OCI-LY1 (cell line): ENCODE data around the gene POLE.

Source experiments
- H2AFZ ChIP-seq: fragments of 200-600 bp; sonication (generic), shearing (Covaris generic); 2 replicates; pipeline ENCODE4 v1.6.0; 2014; ENCODE audit warnings: antibody characterized with exemption, mild to moderate bottlenecking, low read length
- H3F3A ChIP-seq: fragments of 200-600 bp; sonication (generic), shearing (Covaris generic); 2 replicates; pipeline ENCODE4 v1.6.0; 2014; ENCODE audit warnings: mild to moderate bottlenecking, antibody characterized with exemption, low read length, moderate library complexity; ENCODE audit not compliant: insufficient read depth
- H3K27ac ChIP-seq: fragments of 200-600 bp; sonication (generic); 2 replicates; pipeline ENCODE4 v1.5.1; 2014; ENCODE audit warnings: low read length, mixed run types, mild to moderate bottlenecking, low read depth; ENCODE audit not compliant: poor library complexity, severe bottlenecking
- H3K27me3 ChIP-seq: fragments of 200-600 bp; sonication (generic); 2 replicates; pipeline ENCODE4 v1.6.0; 2014; ENCODE audit warnings: antibody characterized with exemption, mild to moderate bottlenecking, low read length, moderate library complexity; ENCODE audit not compliant: insufficient read depth
- H3K36me3 ChIP-seq: fragments of 200-600 bp; sonication (generic); 2 replicates; pipeline ENCODE4 v1.6.1; 2014; ENCODE audit warnings: mild to moderate bottlenecking, antibody characterized with exemption, low read length, moderate library complexity, mixed read lengths; ENCODE audit not compliant: insufficient read depth
- H3K4me1 ChIP-seq: fragments of 200-600 bp; sonication (generic); 2 replicates; pipeline ENCODE4 v1.5.1; 2014; ENCODE audit warnings: mild to moderate bottlenecking, low read length, moderate library complexity; ENCODE audit not compliant: insufficient read depth, severe bottlenecking
- H3K4me2 ChIP-seq: fragments of 200-600 bp; sonication (generic), shearing (Covaris generic); 2 replicates; pipeline ENCODE4 v1.6.1; 2014; ENCODE audit warnings: low read length
- H3K4me3 ChIP-seq: fragments of 200-600 bp; sonication (generic); 2 replicates; pipeline ENCODE4 v1.5.1; 2014; ENCODE audit warnings: low read length, low read depth, mild to moderate bottlenecking, mixed read lengths; ENCODE audit not compliant: poor library complexity, severe bottlenecking
- H3K79me2 ChIP-seq: fragments of 200-600 bp; shearing (Covaris generic); 2 replicates; pipeline ENCODE4 v1.6.1; 2016; ENCODE audit warnings: mixed run types, low read length, mixed read lengths; ENCODE audit not compliant: insufficient read depth
- H3K9ac ChIP-seq: fragments of 200-600 bp; sonication (generic), shearing (Covaris generic); 2 replicates; pipeline ENCODE4 v1.6.1; 2014; ENCODE audit warnings: mild to moderate bottlenecking, low read length, mixed read lengths
- H3K9me2 ChIP-seq: fragments of 200-600 bp; sonication (generic), shearing (Covaris generic); 2 replicates; pipeline ENCODE4 v1.6.1; 2014; ENCODE audit warnings: low read depth, mild to moderate bottlenecking, low read length, mixed read lengths
- H3K9me3 ChIP-seq: fragments of 200-600 bp; shearing (Covaris generic); 2 replicates; pipeline ENCODE4 v1.6.1; 2014; ENCODE audit warnings: low read length, mixed read lengths
- H4K20me1 ChIP-seq: fragments of 200-600 bp; sonication (generic), shearing (Covaris generic); 2 replicates; pipeline ENCODE4 v1.6.0; 2016; ENCODE audit warnings: mild to moderate bottlenecking, low read length; ENCODE audit not compliant: insufficient read depth
- EZH2 ChIP-seq: fragments of 200-600 bp; sonication (generic), shearing (Covaris generic); IDR thresholded peaks from 2 replicates; pipeline ENCODE4 v1.8.0; 2017; ENCODE audit warnings: borderline replicate concordance, mixed run types, mild to moderate bottlenecking, antibody characterized with exemption, low read length, moderate library complexity, mixed read lengths
- TF ChIP-seq, protein P1 (sequence below): fragments of 200-600 bp; sonication (generic), shearing (Covaris generic); IDR thresholded peaks from 2 replicates; pipeline ENCODE4 v1.5.1; 2017; ENCODE audit warnings: mild to moderate bottlenecking, antibody characterized with exemption, low read length, moderate library complexity, mixed read lengths

Gene POLE

GRCh38 chr12:132578826-132579225 lies 108.3 kb downstream of the POLE start:
- Histone ChIP-seq H3K9me3 (no peaks in the 10 kb centered on the region), H3K9ac (no peak overlapping the region), H3K27me3 (no peaks in the 10 kb centered on the region), H3K4me3 (no peak overlapping the region), H3K27ac (no peak overlapping the region), H3F3A (no peaks in the 10 kb centered on the region), H3K79me2 (no peaks in the 10 kb centered on the region), H3K4me1 (no peaks in the 10 kb centered on the region), H4K20me1 (no peaks in the 10 kb centered on the region), H3K36me3 (no peaks in the 10 kb centered on the region), H2AFZ (no peak overlapping the region), H3K4me2 (no peak overlapping the region), H3K9me2 (no peaks in the 10 kb centered on the region)
- TF ChIP-seq EZH2, result no peak
- TF ChIP-seq, protein P1, sequence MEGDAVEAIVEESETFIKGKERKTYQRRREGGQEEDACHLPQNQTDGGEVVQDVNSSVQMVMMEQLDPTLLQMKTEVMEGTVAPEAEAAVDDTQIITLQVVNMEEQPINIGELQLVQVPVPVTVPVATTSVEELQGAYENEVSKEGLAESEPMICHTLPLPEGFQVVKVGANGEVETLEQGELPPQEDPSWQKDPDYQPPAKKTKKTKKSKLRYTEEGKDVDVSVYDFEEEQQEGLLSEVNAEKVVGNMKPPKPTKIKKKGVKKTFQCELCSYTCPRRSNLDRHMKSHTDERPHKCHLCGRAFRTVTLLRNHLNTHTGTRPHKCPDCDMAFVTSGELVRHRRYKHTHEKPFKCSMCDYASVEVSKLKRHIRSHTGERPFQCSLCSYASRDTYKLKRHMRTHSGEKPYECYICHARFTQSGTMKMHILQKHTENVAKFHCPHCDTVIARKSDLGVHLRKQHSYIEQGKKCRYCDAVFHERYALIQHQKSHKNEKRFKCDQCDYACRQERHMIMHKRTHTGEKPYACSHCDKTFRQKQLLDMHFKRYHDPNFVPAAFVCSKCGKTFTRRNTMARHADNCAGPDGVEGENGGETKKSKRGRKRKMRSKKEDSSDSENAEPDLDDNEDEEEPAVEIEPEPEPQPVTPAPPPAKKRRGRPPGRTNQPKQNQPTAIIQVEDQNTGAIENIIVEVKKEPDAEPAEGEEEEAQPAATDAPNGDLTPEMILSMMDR, result no peak

DNA sequence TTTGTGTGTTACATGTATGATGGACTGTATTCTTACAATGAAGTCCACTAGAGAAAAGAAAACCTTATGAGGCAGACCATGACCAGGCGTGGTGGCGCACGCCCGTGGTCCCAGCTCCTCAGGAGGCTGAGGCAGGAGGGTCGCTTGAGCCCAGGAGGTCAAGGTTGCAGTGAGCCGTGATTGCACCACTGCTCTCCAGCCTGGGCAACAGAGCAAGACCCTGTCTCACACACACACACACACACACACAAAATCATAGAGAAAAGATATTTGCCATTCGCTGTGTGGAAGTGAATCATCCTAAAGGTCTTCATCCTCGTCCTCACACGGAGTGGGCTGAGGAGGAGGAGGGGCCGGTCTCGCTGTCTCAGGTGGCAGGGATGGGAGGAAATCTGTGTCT lies 109.0 kb downstream of the POLE start:
- TF ChIP-seq, protein P1, result no peak
- TF ChIP-seq EZH2, result no peak
- H3K4me2 ChIP-seq, result no peak overlapping the region
- no peak overlapping the region for H3K9ac ChIP-seq
- H3K4me1 ChIP-seq, result no peaks in the 10 kb centered on the region
- H3F3A ChIP-seq, result no peaks in the 10 kb centered on the region
- H3K9me2 ChIP-seq, result no peaks in the 10 kb centered on the region
- H3K79me2 ChIP-seq, result no peaks in the 10 kb centered on the region
- no peaks in the 10 kb centered on the region for H3K27me3 ChIP-seq
- no peaks in the 10 kb centered on the region for H4K20me1 ChIP-seq
- H3K27ac ChIP-seq, result no peak overlapping the region
- no peaks in the 10 kb centered on the region for H3K36me3 ChIP-seq
- H2AFZ ChIP-seq, result no peak overlapping the region
- H3K4me3 ChIP-seq, result no peak overlapping the region
- H3K9me3 ChIP-seq, result no peaks in the 10 kb centered on the region

GRCh38 chr12:132577191-132577920 lies 109.8 kb downstream of the POLE start:
- Histone ChIP-seq H3K4me3 (no peak overlapping the region), H3K9me2 (no peaks in the 10 kb centered on the region), H2AFZ (no peak overlapping the region), H4K20me1 (no peaks in the 10 kb centered on the region), H3K79me2 (no peaks in the 10 kb centered on the region), H3K4me2 (no peak overlapping the region), H3K27me3 (no peaks in the 10 kb centered on the region), H3K27ac (no peak overlapping the region), H3F3A (no peaks in the 10 kb centered on the region), H3K36me3 (no peaks in the 10 kb centered on the region), H3K9ac (no peak overlapping the region), H3K4me1 (no peaks in the 10 kb centered on the region), H3K9me3 (no peaks in the 10 kb centered on the region)
- TF ChIP-seq EZH2, result no peak
- TF ChIP-seq, protein P1, result no peak
